ENCODE measurements around the gene CRP.

GRCh38 chr1:159715855-159716254, 1.5 kb upstream of the CRP start:
- TF ChIP-seq, protein P1, sequence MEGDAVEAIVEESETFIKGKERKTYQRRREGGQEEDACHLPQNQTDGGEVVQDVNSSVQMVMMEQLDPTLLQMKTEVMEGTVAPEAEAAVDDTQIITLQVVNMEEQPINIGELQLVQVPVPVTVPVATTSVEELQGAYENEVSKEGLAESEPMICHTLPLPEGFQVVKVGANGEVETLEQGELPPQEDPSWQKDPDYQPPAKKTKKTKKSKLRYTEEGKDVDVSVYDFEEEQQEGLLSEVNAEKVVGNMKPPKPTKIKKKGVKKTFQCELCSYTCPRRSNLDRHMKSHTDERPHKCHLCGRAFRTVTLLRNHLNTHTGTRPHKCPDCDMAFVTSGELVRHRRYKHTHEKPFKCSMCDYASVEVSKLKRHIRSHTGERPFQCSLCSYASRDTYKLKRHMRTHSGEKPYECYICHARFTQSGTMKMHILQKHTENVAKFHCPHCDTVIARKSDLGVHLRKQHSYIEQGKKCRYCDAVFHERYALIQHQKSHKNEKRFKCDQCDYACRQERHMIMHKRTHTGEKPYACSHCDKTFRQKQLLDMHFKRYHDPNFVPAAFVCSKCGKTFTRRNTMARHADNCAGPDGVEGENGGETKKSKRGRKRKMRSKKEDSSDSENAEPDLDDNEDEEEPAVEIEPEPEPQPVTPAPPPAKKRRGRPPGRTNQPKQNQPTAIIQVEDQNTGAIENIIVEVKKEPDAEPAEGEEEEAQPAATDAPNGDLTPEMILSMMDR (IDR thresholded peaks at IDR 0.05; ENCODE audit: poor library complexity) = no peak
- TF ChIP-seq EZH2 (IDR thresholded peaks at IDR 0.05; ENCODE audit: borderline replicate concordance) (no peak), EZH2phosphoT487 (IDR thresholded peaks at IDR 0.05; ENCODE audit: low read depth, severe bottlenecking, unreplicated experiment) (no peak)

Measured in hepatocyte (in vitro differentiated cells).